K562 (cell line): ENCODE measurements around the gene SLC12A9. TPM values are rescaled to one million over a fixed set of nuclear protein-coding genes. Genes with fewer than 3 reads are reported as not detected.

Source experiments
- ARNT ChIP-seq, 2 experiments: fragments of 450-650 bp; IDR thresholded peaks; 2 replicates each; pipeline ENCODE4 v1.6.1; 2016; ENCODE audit warnings: mild to moderate bottlenecking in 1 of 2
- GABPB1 ChIP-seq: sonication (generic); formaldehyde crosslinking; IDR thresholded peaks from 2 replicates; pipeline ENCODE4 v1.8.0; 2022; ENCODE audit warnings: mild to moderate bottlenecking, missing genetic modification reagents
- HDAC1 ChIP-seq, 2 experiments: fragments of 450-650 bp; IDR thresholded peaks; 2 replicates each; pipeline ENCODE4 v1.6.1; 2016 to 2017; ENCODE audit warnings: inconsistent platforms in 1 of 2, mild to moderate bottlenecking in 1 of 2, moderate library complexity in 1 of 2
- HES1 ChIP-seq: fragments of 450-650 bp; IDR thresholded peaks from 2 replicates; pipeline ENCODE4 v1.6.1; 2016; ENCODE audit warnings: low read depth, mild to moderate bottlenecking, moderate library complexity
- MGA ChIP-seq: fragments of 450-650 bp; IDR thresholded peaks from 2 replicates; pipeline ENCODE4 v1.6.1; 2016; ENCODE audit warnings: mild to moderate bottlenecking, moderate library complexity
- MTA1 ChIP-seq: fragments of 450-650 bp; IDR thresholded peaks from 2 replicates; pipeline ENCODE4 v1.6.1; 2017; ENCODE audit warnings: borderline replicate concordance
- POLR3A ChIP-seq: IDR thresholded peaks from 2 replicates; pipeline ENCODE4 v1.6.1; 2011; ENCODE audit warnings: borderline replicate concordance, mild to moderate bottlenecking, moderate library complexity; ENCODE audit not compliant: insufficient read length, insufficient read depth; ENCODE audit errors: extremely low read depth
- SAFB ChIP-seq: fragments of 200-400 bp; formaldehyde crosslinking; IDR thresholded peaks from 2 replicates; pipeline ENCODE4 v1.6.1; 2017; ENCODE audit warnings: low read depth, low read length, borderline replicate concordance
- SMAD4 ChIP-seq: fragments of 250-450 bp; sonication (Bioruptor Pico); conservative IDR thresholded peaks from 2 replicates; pipeline ENCODE4 v1.8.0; 2021; ENCODE audit warnings: inconsistent platforms, mild to moderate bottlenecking, moderate library complexity
- SMARCA5 ChIP-seq: fragments of 450-650 bp; IDR thresholded peaks from 2 replicates; pipeline ENCODE4 v1.6.1; 2016
- TBP ChIP-seq: optimal IDR thresholded peaks from 2 replicates; pipeline ENCODE3; 2011; ENCODE audit warnings: low read depth, low read length, improper control_type of control experiment
- TCF7 ChIP-seq: sonication (generic); IDR thresholded peaks from 2 replicates; pipeline ENCODE4 v1.6.1; 2016; ENCODE audit warnings: antibody characterized with exemption, borderline replicate concordance
- ZC3H4 ChIP-seq: sonication (generic); formaldehyde crosslinking; IDR thresholded peaks from 2 replicates; pipeline ENCODE4 v1.9.0; 2021; ENCODE audit warnings: missing genetic modification reagents, borderline replicate concordance
- ZNF282 ChIP-seq: sonication (generic); formaldehyde crosslinking; IDR thresholded peaks from 2 replicates; pipeline ENCODE4 v1.8.1; 2023; ENCODE audit warnings: missing genetic modification reagents
- polyA plus RNA-seq, 8 experiments: library from polyadenylated mRNA; depleted of rRNA in 4 of 8; stranded (reverse) in 5 of 8; unstranded in 3 of 8; fragments of >200 nt; fragmentation: Nextera tagmentation in 2 of 8; fragmentation: Illumina TruSeq in 1 of 8; extraction: Ambion mirVana in 2 of 8; extraction: Trizol in 1 of 8; gene quantifications; 2 replicates each; pipeline versions ENCODE4 v1.2.1 to v1.2.3, GENCODE V29; 2011 to 2014; ENCODE audit warnings: inconsistent platforms in 1 of 8, missing spikeins in 1 of 8
- total RNA-seq, 7 experiments: library from RNA; depleted of rRNA in 6 of 7; stranded (reverse); fragments of >200 nt in 6 of 7; fragmentation: Illumina TruSeq in 2 of 7; extraction: Trizol in 2 of 7; gene quantifications; 2 replicates each; pipeline versions ENCODE4 v1.2.1 to v1.2.3, GENCODE V29; 2011 to 2021; ENCODE audit warnings: low replicate concordance in 1 of 7

SLC12A9 gene
- total and polyA plus RNA-seq, 9 of the 15 experiments (the other 6 are each of a cell fraction or from before 2014, with no cell fraction given) = 0.06 to 20.2 (median 10.7) TPM

- TF ChIP-seq ZNF282 (CRISPR knock-in tag) (no peak), MTA1 (peak; percentile 88), TBP (peak; percentile 62), SMAD4 (peak; percentile 97), HES1 (no peak), HDAC1 (IDR thresholded peaks at IDR 0.05) (peak in 1 of 2 experiments; percentile 94; a peak in 2 of 4 replicates), ZC3H4 (peak; percentile 54; the same call in 1 of the 2 replicates), SMARCA5 (peak; percentile 87), ARNT (IDR thresholded peaks at IDR 0.05) (0 out of 4 replicates have a peak, but pooled peaks of 1 of the 2 experiments have one; percentile 33), MGA (peak; percentile 91), GABPB1 (CRISPR knock-in tag) (0 out of 2 replicates have a peak, but pooled peaks have one; percentile 22), SAFB (peak; percentile 87), TCF7 (no peak), POLR3A (no peak)
Observed at GRCh38 chr7:100895956-100896731, 43.6 kb downstream of the SLC12A9 start (continued).
